ENCODE data around the gene PKNOX1.
"Not testable (repeated sequence)": the region's sequence is repeated elsewhere in the genome, so short reads cannot be mapped to it uniquely, and the experiment has no call there.

PKNOX1 gene

GRCh38 chr21:42959728-42960127 lies 14.6 kb upstream of the PKNOX1 start:
- H3K4me3 ChIP-seq (ENCODE audit: low read length): no peak overlapping the region
- DNase-seq (ENCODE audit: low read depth): no peak
- H3K9ac ChIP-seq (ENCODE audit: low read length): no peak overlapping the region
- H3K9me3 ChIP-seq (ENCODE audit: control insufficient read depth, low read length): no peaks in the 10 kb centered on the region
- no peaks in the 10 kb centered on the region for H3K27me3 ChIP-seq (replicated peaks; ENCODE audit: control insufficient read depth, insufficient read depth, low read length)
- H3K4me1 ChIP-seq (ENCODE audit: control insufficient read depth, insufficient read depth, low read length): no peaks in the 10 kb centered on the region
- no peaks in the 10 kb centered on the region for H3K36me3 ChIP-seq (ENCODE audit: control insufficient read depth, insufficient read depth, low read length, severe bottlenecking)

DNA sequence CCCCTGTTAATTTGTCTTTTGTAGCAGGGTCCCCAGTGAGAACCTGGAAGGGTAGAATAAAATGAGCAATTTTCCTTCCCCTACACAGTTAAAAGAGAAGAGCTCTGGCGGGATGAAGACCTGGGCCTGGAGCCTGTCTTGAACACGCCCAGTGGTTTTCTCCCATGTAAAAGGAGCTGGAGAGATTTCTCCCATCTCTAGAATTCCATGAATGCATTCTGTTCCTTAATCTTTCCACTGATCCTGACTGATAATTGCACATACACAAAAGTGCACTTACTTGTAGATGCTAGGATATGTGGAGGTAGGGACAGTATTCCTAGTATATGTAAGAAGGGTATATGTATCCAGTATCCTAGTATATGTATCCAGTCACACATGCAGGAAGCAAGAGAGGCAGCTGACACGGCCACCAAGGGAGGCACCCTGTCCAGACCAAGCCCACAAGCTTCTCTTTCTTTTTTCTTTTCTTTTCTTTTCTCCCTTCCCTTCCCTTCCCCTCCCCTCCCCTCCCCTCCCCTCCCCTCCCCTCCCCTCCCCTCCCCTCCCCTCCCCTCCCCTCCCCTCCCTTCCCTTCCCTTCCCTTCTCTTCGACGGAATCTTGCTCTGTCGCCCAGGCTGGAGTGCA lies 11.9 kb upstream of the PKNOX1 start:
- Histone ChIP-seq H3K4me1 (ENCODE audit: control insufficient read depth, insufficient read depth, low read length) (no peaks in the 10 kb centered on the region), H3K36me3 (ENCODE audit: control insufficient read depth, insufficient read depth, low read length, severe bottlenecking) (no peaks in the 10 kb centered on the region), H3K9me3 (ENCODE audit: control insufficient read depth, low read length) (no peaks in the 10 kb centered on the region), H3K9ac (ENCODE audit: low read length) (no peak overlapping the region), H3K27me3 (replicated peaks; ENCODE audit: control insufficient read depth, insufficient read depth, low read length) (no peaks in the 10 kb centered on the region), H3K4me3 (ENCODE audit: low read length) (no peak overlapping the region)
- DNase-seq (ENCODE audit: low read depth): no peak

- Histone ChIP-seq H3K9me3 (ENCODE audit: control insufficient read depth, low read length) (no peaks in the 10 kb centered on the region), H3K4me1 (ENCODE audit: control insufficient read depth, insufficient read depth, low read length) (no peaks in the 10 kb centered on the region), H3K27me3 (replicated peaks; ENCODE audit: control insufficient read depth, insufficient read depth, low read length) (no peaks in the 10 kb centered on the region), H3K9ac (ENCODE audit: low read length) (no peak overlapping the region), H3K36me3 (ENCODE audit: control insufficient read depth, insufficient read depth, low read length, severe bottlenecking) (no peaks in the 10 kb centered on the region), H3K4me3 (ENCODE audit: low read length) (no peak overlapping the region)
- no peak for DNase-seq (ENCODE audit: low read depth)
Measured at GRCh38 chr21:42964086-42964485, 10.3 kb upstream of the PKNOX1 start.

- no peak for DNase-seq (ENCODE audit: low read depth)
- H3K27me3 ChIP-seq (replicated peaks; ENCODE audit: control insufficient read depth, insufficient read depth, low read length): no peaks in the 10 kb centered on the region
- no peak overlapping the region for H3K4me3 ChIP-seq (ENCODE audit: low read length)
- H3K36me3 ChIP-seq (ENCODE audit: control insufficient read depth, insufficient read depth, low read length, severe bottlenecking): no peaks in the 10 kb centered on the region
- no peaks in the 10 kb centered on the region for H3K9me3 ChIP-seq (ENCODE audit: control insufficient read depth, low read length)
- H3K9ac ChIP-seq (ENCODE audit: low read length): no peak overlapping the region
- H3K4me1 ChIP-seq (ENCODE audit: control insufficient read depth, insufficient read depth, low read length): no peaks in the 10 kb centered on the region
Measured at GRCh38 chr21:42964546-42965210, 9.7 kb upstream of the PKNOX1 start.

DNA sequence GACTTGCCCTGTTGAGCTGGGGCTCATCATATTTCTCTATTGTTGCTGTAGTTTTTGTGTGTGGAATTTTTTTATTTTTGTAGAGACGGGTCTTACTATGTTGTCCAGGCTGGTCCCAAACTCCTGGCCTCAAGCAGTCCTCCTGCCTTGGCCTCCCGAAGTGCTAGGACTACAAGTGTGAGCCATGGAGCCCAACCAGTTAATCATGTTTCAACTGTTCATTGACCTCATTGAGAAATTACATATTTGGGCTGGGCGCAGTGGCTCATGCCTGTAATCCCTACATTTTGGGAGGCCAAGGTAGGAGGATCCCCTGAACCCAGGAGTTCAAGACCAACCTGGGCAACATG lies 9.2 kb upstream of the PKNOX1 start:
- Histone ChIP-seq H3K4me1 (ENCODE audit: control insufficient read depth, insufficient read depth, low read length) (no peaks in the 10 kb centered on the region), H3K36me3 (ENCODE audit: control insufficient read depth, insufficient read depth, low read length, severe bottlenecking) (no peaks in the 10 kb centered on the region), H3K27me3 (replicated peaks; ENCODE audit: control insufficient read depth, insufficient read depth, low read length) (no peaks in the 10 kb centered on the region), H3K9ac (ENCODE audit: low read length) (no peak overlapping the region), H3K4me3 (ENCODE audit: low read length) (no peak overlapping the region), H3K9me3 (ENCODE audit: control insufficient read depth, low read length) (no peaks in the 10 kb centered on the region)
- DNase-seq (ENCODE audit: low read depth): no peak

DNA sequence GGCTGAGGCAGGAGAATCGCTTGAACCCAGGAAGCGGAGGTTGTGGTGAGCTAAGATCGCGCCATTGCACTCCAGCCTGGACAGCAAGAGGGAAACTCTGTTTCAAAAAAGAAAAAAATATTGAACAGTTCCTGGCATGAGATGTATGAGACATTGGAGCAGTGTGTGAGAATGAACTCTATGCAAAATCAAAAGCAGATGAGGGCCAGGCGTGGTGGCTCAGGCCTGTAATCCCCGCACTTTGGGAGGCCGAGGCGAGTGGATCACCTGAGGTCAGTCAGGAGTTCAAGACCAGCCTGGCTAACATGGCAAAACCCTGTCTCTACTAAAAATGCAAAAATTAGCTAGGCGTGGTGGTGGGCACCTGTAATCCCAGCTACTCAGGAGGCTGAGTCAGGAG lies 6.7 kb upstream of the PKNOX1 start:
- not testable (repeated sequence) for H3K9ac ChIP-seq (ENCODE audit: low read length); H3K27me3 ChIP-seq (replicated peaks; ENCODE audit: control insufficient read depth, insufficient read depth, low read length); H3K36me3 ChIP-seq (ENCODE audit: control insufficient read depth, insufficient read depth, low read length, severe bottlenecking); H3K9me3 ChIP-seq (ENCODE audit: control insufficient read depth, low read length); H3K4me3 ChIP-seq (ENCODE audit: low read length); H3K4me1 ChIP-seq (ENCODE audit: control insufficient read depth, insufficient read depth, low read length); DNase-seq (ENCODE audit: low read depth)

DNA sequence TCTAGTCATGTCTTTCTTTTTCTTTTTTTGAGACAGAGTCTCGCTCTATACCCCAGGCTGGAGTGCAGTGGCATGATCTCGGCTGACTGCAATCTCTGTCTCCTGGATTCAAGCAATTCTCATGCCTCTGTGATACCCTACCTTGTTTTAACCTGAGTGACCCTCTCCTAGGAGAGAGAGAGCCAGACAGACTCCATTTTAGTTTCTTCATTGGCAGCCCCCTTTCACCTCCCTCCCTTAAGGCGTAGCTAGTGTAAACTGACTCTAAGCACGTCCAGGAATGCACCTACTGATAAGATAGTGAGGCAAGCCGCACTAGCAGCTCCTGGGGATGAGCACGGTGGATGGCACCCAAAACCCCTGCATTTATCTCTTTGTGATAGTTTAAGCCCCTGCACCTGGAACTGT lies 5.2 kb upstream of the PKNOX1 start:
- no peak for DNase-seq (ENCODE audit: low read depth)
- no peaks in the 10 kb centered on the region for H3K36me3 ChIP-seq (ENCODE audit: control insufficient read depth, insufficient read depth, low read length, severe bottlenecking)
- no peak overlapping the region for H3K4me3 ChIP-seq (ENCODE audit: low read length)
- no peak overlapping the region for H3K9ac ChIP-seq (ENCODE audit: low read length)
- no peaks in the 10 kb centered on the region for H3K9me3 ChIP-seq (ENCODE audit: control insufficient read depth, low read length)
- H3K4me1 ChIP-seq (ENCODE audit: control insufficient read depth, insufficient read depth, low read length): peaks cover 5% of the 10 kb centered on the region
- H3K27me3 ChIP-seq (replicated peaks; ENCODE audit: control insufficient read depth, insufficient read depth, low read length): no peaks in the 10 kb centered on the region

- no peaks in the 10 kb centered on the region for H3K36me3 ChIP-seq (ENCODE audit: control insufficient read depth, insufficient read depth, low read length, severe bottlenecking)
- H3K4me1 ChIP-seq (ENCODE audit: control insufficient read depth, insufficient read depth, low read length): peaks cover 10% of the 10 kb centered on the region
- H3K9ac ChIP-seq (ENCODE audit: low read length): no peak overlapping the region
- no peaks in the 10 kb centered on the region for H3K27me3 ChIP-seq (replicated peaks; ENCODE audit: control insufficient read depth, insufficient read depth, low read length)
- DNase-seq (ENCODE audit: low read depth): no peak
- H3K9me3 ChIP-seq (ENCODE audit: control insufficient read depth, low read length): no peaks in the 10 kb centered on the region
- no peak overlapping the region for H3K4me3 ChIP-seq (ENCODE audit: low read length)
Measured at GRCh38 chr21:42970946-42971653, 3.3 kb upstream of the PKNOX1 start.

GRCh38 chr21:42971897-42972275 lies 2.5 kb upstream of the PKNOX1 start:
- Histone ChIP-seq H3K27me3 (replicated peaks; ENCODE audit: control insufficient read depth, insufficient read depth, low read length) (no peaks in the 10 kb centered on the region), H3K9ac (ENCODE audit: low read length) (no peak overlapping the region), H3K4me3 (ENCODE audit: low read length) (no peak overlapping the region), H3K4me1 (ENCODE audit: control insufficient read depth, insufficient read depth, low read length) (peaks cover 18% of the 10 kb centered on the region), H3K9me3 (ENCODE audit: control insufficient read depth, low read length) (no peaks in the 10 kb centered on the region), H3K36me3 (ENCODE audit: control insufficient read depth, insufficient read depth, low read length, severe bottlenecking) (no peaks in the 10 kb centered on the region)
- no peak for DNase-seq (ENCODE audit: low read depth)

- no peaks in the 10 kb centered on the region for H3K9me3 ChIP-seq (ENCODE audit: control insufficient read depth, low read length)
- peak overlapping the region; percentile 93 for H3K9ac ChIP-seq (ENCODE audit: low read length)
- no peaks in the 10 kb centered on the region for H3K36me3 ChIP-seq (ENCODE audit: control insufficient read depth, insufficient read depth, low read length, severe bottlenecking)
- DNase-seq (ENCODE audit: low read depth): no peak
- no peaks in the 10 kb centered on the region for H3K27me3 ChIP-seq (replicated peaks; ENCODE audit: control insufficient read depth, insufficient read depth, low read length)
- peak overlapping the region; percentile 90 for H3K4me3 ChIP-seq (ENCODE audit: low read length)
- peaks cover 19% of the 10 kb centered on the region for H3K4me1 ChIP-seq (ENCODE audit: control insufficient read depth, insufficient read depth, low read length)
Measured at GRCh38 chr21:42973309-42973990, 912 bp upstream of the PKNOX1 start.

Data from adipocyte (in vitro differentiated cells).